K562 (cell line): ENCODE results near the gene DLGAP3. TPM values are rescaled to one million over a fixed set of nuclear protein-coding genes. Genes with fewer than 3 reads are reported as not detected.

Source experiments
- ARID2 ChIP-seq: fragments of 450-650 bp; IDR thresholded peaks from 2 replicates; pipeline ENCODE4 v1.6.1; 2017; ENCODE audit warnings: antibody characterized with exemption, mild to moderate bottlenecking
- ARNT ChIP-seq, 2 experiments: fragments of 450-650 bp; IDR thresholded peaks; 2 replicates each; pipeline ENCODE4 v1.6.1; 2016; ENCODE audit warnings: mild to moderate bottlenecking in 1 of 2
- ATF4 ChIP-seq: fragments of 450-650 bp; formaldehyde crosslinking; IDR thresholded peaks from 2 replicates; pipeline ENCODE4 v1.4.0; 2022; ENCODE audit warnings: mild to moderate bottlenecking, moderate library complexity
- BCL6 ChIP-seq: fragments of 250-450 bp; sonication (Bioruptor Pico); IDR thresholded peaks from 2 replicates; pipeline ENCODE4 v1.4.0; 2020
- BHLHE40 ChIP-seq: IDR thresholded peaks from 2 replicates; pipeline ENCODE4 v1.6.1; 2011; ENCODE audit warnings: low read length, improper control_type of control experiment
- ELF2 ChIP-seq: fragments of 250-450 bp; sonication (Bioruptor Pico); IDR thresholded peaks from 2 replicates; pipeline ENCODE4 v1.5.0; 2021; ENCODE audit warnings: mild to moderate bottlenecking
- FOXK1 ChIP-seq: sonication (generic); formaldehyde crosslinking; IDR thresholded peaks from 2 replicates; pipeline ENCODE4 v1.8.0; 2022; ENCODE audit warnings: missing genetic modification reagents, mild to moderate bottlenecking, borderline replicate concordance
- MAFF ChIP-seq: IDR thresholded peaks from 2 replicates; pipeline ENCODE4 v1.6.1; 2012; ENCODE audit warnings: low read length, improper control_type of control experiment
- NCOA1 ChIP-seq: fragments of 450-650 bp; IDR thresholded peaks from 2 replicates; pipeline ENCODE4 v1.6.1; 2016; ENCODE audit warnings: low read depth
- PHF21A ChIP-seq: fragments of 450-650 bp; IDR thresholded peaks from 2 replicates; pipeline ENCODE4 v1.6.1; 2017; ENCODE audit warnings: low read depth, borderline replicate concordance
- PTTG1 ChIP-seq: fragments of 450-650 bp; IDR thresholded peaks from 2 replicates; pipeline ENCODE4 v1.6.1; 2016; ENCODE audit warnings: low read depth, mild to moderate bottlenecking, missing genetic modification characterization, missing compliant biosample characterization
- REST ChIP-seq, 2 experiments: fragments of 450-650 bp; formaldehyde crosslinking in 1 of 2; IDR thresholded peaks; 2 replicates each; pipeline versions ENCODE4 v1.4.0 to v1.6.1; 2014 to 2020; ENCODE audit warnings: mild to moderate bottlenecking in 2 of 2, borderline replicate concordance in 1 of 2, low read depth in 1 of 2
- TCF3 ChIP-seq: sonication (generic); formaldehyde crosslinking; IDR thresholded peaks from 2 replicates; pipeline ENCODE4 v1.4.0; 2020; ENCODE audit warnings: mild to moderate bottlenecking, missing genetic modification reagents
- WHSC1 ChIP-seq: IDR thresholded peaks from one replicate; pipeline ENCODE4 v1.6.1; 2012; ENCODE audit warnings: low read length, control low read depth, inconsistent platforms
- ZNF384 ChIP-seq: IDR thresholded peaks from 2 replicates; pipeline ENCODE4 v1.6.1; 2012; ENCODE audit warnings: low read depth, low read length, improper control_type of control experiment
- ZNF449 ChIP-seq: fragments of 250-450 bp; sonication (Bioruptor Pico); IDR thresholded peaks from 2 replicates; pipeline ENCODE4 v1.8.0; 2022; ENCODE audit warnings: moderate library complexity, mild to moderate bottlenecking, inconsistent platforms
- ZNF512 ChIP-seq: IDR thresholded peaks from 2 replicates; pipeline ENCODE4 v1.6.1; 2016; ENCODE audit warnings: missing genetic modification characterization, missing compliant biosample characterization
- polyA plus RNA-seq, 8 experiments: library from polyadenylated mRNA; depleted of rRNA in 4 of 8; stranded (reverse) in 5 of 8; unstranded in 3 of 8; fragments of >200 nt; fragmentation: Nextera tagmentation in 2 of 8; fragmentation: Illumina TruSeq in 1 of 8; extraction: Ambion mirVana in 2 of 8; extraction: Trizol in 1 of 8; gene quantifications; 2 replicates each; pipeline versions ENCODE4 v1.2.1 to v1.2.3, GENCODE V29; 2011 to 2014; ENCODE audit warnings: inconsistent platforms in 1 of 8, missing spikeins in 1 of 8
- total RNA-seq, 7 experiments: library from RNA; depleted of rRNA in 6 of 7; stranded (reverse); fragments of >200 nt in 6 of 7; fragmentation: Illumina TruSeq in 2 of 7; extraction: Trizol in 2 of 7; gene quantifications; 2 replicates each; pipeline versions ENCODE4 v1.2.1 to v1.2.3, GENCODE V29; 2011 to 2021; ENCODE audit warnings: low replicate concordance in 1 of 7

Gene DLGAP3
- total and polyA plus RNA-seq, 9 of the 15 experiments (the other 6 are each of a cell fraction or from before 2014, with no cell fraction given) = 0.01 to 0.16 (median 0.07) TPM; not detected in 6

GRCh38 chr1:34907487-34908090 is 21.9 kb downstream of the DLGAP3 start (continued):
- TF ChIP-seq ZNF512 = no peak
- peak; percentile 40; the same call in 1 of the 2 replicates for TF ChIP-seq NCOA1
- TF ChIP-seq MAFF = no peak
- no peak for TF ChIP-seq ELF2 (CRISPR knock-in tag)
- no peak for TF ChIP-seq ZNF449 (CRISPR knock-in tag)
- no peak for TF ChIP-seq ATF4 (CRISPR knock-in tag)
- TF ChIP-seq ZNF384 = peak; percentile 84
- TF ChIP-seq PHF21A = no peak
- peak; percentile 46 for TF ChIP-seq TCF3 (CRISPR knock-in tag)
- no peak for TF ChIP-seq ARID2
- peak; percentile 99 for TF ChIP-seq REST (IDR thresholded peaks at IDR 0.05; ENCODE audit: borderline replicate concordance)
- peak; percentile 95 for TF ChIP-seq REST (CRISPR knock-in tag; IDR thresholded peaks at IDR 0.05; ENCODE audit: low read depth)
- TF ChIP-seq ARNT (IDR thresholded peaks at IDR 0.05) = no peak
- TF ChIP-seq PTTG1 (tag) = peak; percentile 37; the same call in 1 of the 2 replicates
- no peak for TF ChIP-seq BCL6 (CRISPR knock-in tag)
- TF ChIP-seq WHSC1 = no peak
- TF ChIP-seq FOXK1 (CRISPR knock-in tag) = no peak
- 0 out of 2 replicates have a peak, but pooled peaks have one; percentile 26 for TF ChIP-seq BHLHE40
